GM06990 (cell line): ENCODE data around the gene ABCG5.

ENCODE experiments used
- DNase-seq: peaks from one replicate; pipeline ENCODE4 v3.0.0-alpha.2; 2011; ENCODE audit not compliant: insufficient read length; ENCODE audit errors: extremely low read depth
- H3K27me3 ChIP-seq: replicated peaks from 2 replicates; pipeline ENCODE4 v1.6.0; 2011; ENCODE audit warnings: low read length; ENCODE audit not compliant: control insufficient read depth, insufficient read depth
- H3K36me3 ChIP-seq: 2 replicates; pipeline ENCODE4 v1.5.1; 2011; ENCODE audit warnings: low read length; ENCODE audit not compliant: control insufficient read depth, insufficient read depth
- H3K4me3 ChIP-seq: replicated peaks from 2 replicates; pipeline ENCODE4 v1.5.1; 2011; ENCODE audit warnings: low read depth, mild to moderate bottlenecking, control low read depth, low read length
- CTCF ChIP-seq: IDR thresholded peaks from 2 replicates; pipeline ENCODE4 v1.5.1; 2011; ENCODE audit warnings: low read length, control low read depth, mild to moderate bottlenecking, inconsistent platforms; ENCODE audit not compliant: insufficient read depth, poor library complexity, severe bottlenecking

ABCG5 gene

GRCh38 chr2:43824512-43824911 lies 14.1 kb downstream of the ABCG5 start:
- no peak for TF ChIP-seq CTCF
- H3K36me3 ChIP-seq = no peaks in the 10 kb centered on the region
- DNase-seq = no peak
- no peaks in the 10 kb centered on the region; the same call in 1 of the 2 replicates for H3K27me3 ChIP-seq
- no peak overlapping the region for H3K4me3 ChIP-seq

GRCh38 chr2:43823751-43824150 lies 14.9 kb downstream of the ABCG5 start:
- no peaks in the 10 kb centered on the region for H3K36me3 ChIP-seq
- no peak for TF ChIP-seq CTCF
- DNase-seq = no peak

GRCh38 chr2:43822839-43823238 lies 15.8 kb downstream of the ABCG5 start:
- TF ChIP-seq CTCF = no peak
- no peak overlapping the region for H3K4me3 ChIP-seq
- no peaks in the 10 kb centered on the region; the same call in 1 of the 2 replicates for H3K27me3 ChIP-seq
- DNase-seq = no peak
- no peaks in the 10 kb centered on the region for H3K36me3 ChIP-seq

More at GRCh38 chr2:43823751-43824150, 14.9 kb downstream of the ABCG5 start:
- H3K27me3 ChIP-seq = no peaks in the 10 kb centered on the region; the same call in 1 of the 2 replicates
- H3K4me3 ChIP-seq = no peak overlapping the region

GRCh38 chr2:43819491-43820163 lies 19.0 kb downstream of the ABCG5 start:
- no peaks in the 10 kb centered on the region for H3K36me3 ChIP-seq
- H3K4me3 ChIP-seq = no peak overlapping the region
- no peak for TF ChIP-seq CTCF
- no peak for DNase-seq
- H3K27me3 ChIP-seq = no peaks in the 10 kb centered on the region; the same call in 1 of the 2 replicates

GRCh38 chr2:43818761-43819160 lies 19.9 kb downstream of the ABCG5 start:
- DNase-seq = no peak
- H3K27me3 ChIP-seq = no peaks in the 10 kb centered on the region; the same call in 1 of the 2 replicates
- no peaks in the 10 kb centered on the region for H3K36me3 ChIP-seq
- H3K4me3 ChIP-seq = no peak overlapping the region
- TF ChIP-seq CTCF = no peak

- no peak for DNase-seq
- Histone ChIP-seq H3K36me3 (no peaks in the 10 kb centered on the region), H3K4me3 (no peak overlapping the region), H3K27me3 (no peaks in the 10 kb centered on the region)
- no peak for TF ChIP-seq CTCF
Observed at GRCh38 chr2:43814711-43815110, 23.9 kb downstream of the ABCG5 start.
